H9 (cell line): ENCODE data around the gene SRPX. TPM values are rescaled to one million over a fixed set of nuclear protein-coding genes. Genes with fewer than 3 reads are reported as not detected.

Experiments used
- DNase-seq: peaks from one replicate; pipeline ENCODE4 v3.0.0-alpha.2; 2017
- H2AFZ ChIP-seq: one replicate; pipeline ENCODE4 v1.6.1; 2013; ENCODE audit warnings: mild to moderate bottlenecking, low read length, control low read depth, moderate library complexity
- H2AK5ac ChIP-seq: 2 replicates; pipeline ENCODE4 v1.6.1; 2013; ENCODE audit warnings: low read length, control low read depth, mixed read lengths; ENCODE audit not compliant: insufficient read length
- H2BK120ac ChIP-seq: one replicate; pipeline ENCODE4 v1.6.1; 2013; ENCODE audit warnings: low read depth, mild to moderate bottlenecking, low read length, control low read depth, inconsistent platforms; ENCODE audit not compliant: poor library complexity, severe bottlenecking
- H2BK12ac ChIP-seq: 2 replicates; pipeline ENCODE4 v1.6.1; 2013; ENCODE audit warnings: low read length, control low read depth, mixed read lengths, low read depth; ENCODE audit not compliant: insufficient read length
- H2BK15ac ChIP-seq: 2 replicates; pipeline ENCODE4 v1.6.1; 2013; ENCODE audit warnings: low read depth, low read length, control low read depth
- H2BK20ac ChIP-seq: one replicate; pipeline ENCODE4 v1.6.1; 2013; ENCODE audit warnings: low read depth, mild to moderate bottlenecking, low read length, control low read depth, inconsistent platforms; ENCODE audit not compliant: poor library complexity, severe bottlenecking
- H2BK5ac ChIP-seq: 2 replicates; pipeline ENCODE4 v1.6.1; 2013; ENCODE audit warnings: low read length, control low read depth, mixed read lengths; ENCODE audit not compliant: insufficient read length
- H3K14ac ChIP-seq: 2 replicates; pipeline ENCODE4 v1.6.1; 2013; ENCODE audit warnings: low read length, control low read depth; ENCODE audit not compliant: insufficient read depth
- H3K18ac ChIP-seq: 2 replicates; pipeline ENCODE4 v1.6.1; 2013; ENCODE audit warnings: low read depth, mild to moderate bottlenecking, mixed read lengths, low read length, control low read depth; ENCODE audit not compliant: insufficient read length
- H3K23ac ChIP-seq: 2 replicates; pipeline ENCODE4 v1.6.1; 2013; ENCODE audit warnings: low read length, control low read depth, mixed read lengths, low read depth; ENCODE audit not compliant: insufficient read length
- H3K23me2 ChIP-seq: 2 replicates; pipeline ENCODE4 v1.6.1; 2013; ENCODE audit warnings: low read depth, mild to moderate bottlenecking, mixed read lengths, low read length, control low read depth; ENCODE audit not compliant: insufficient read length, poor library complexity, severe bottlenecking
- H3K27ac ChIP-seq: 2 replicates; pipeline ENCODE4 v1.5.1; 2013; ENCODE audit warnings: low read length, control low read depth, mixed read lengths, low read depth; ENCODE audit not compliant: insufficient read length
- H3K27me3 ChIP-seq: 2 replicates; pipeline ENCODE4 v1.6.1; 2013; ENCODE audit warnings: low read length, control low read depth, inconsistent platforms; ENCODE audit not compliant: insufficient read depth
- H3K4ac ChIP-seq: 2 replicates; pipeline ENCODE4 v1.6.1; 2013; ENCODE audit warnings: low read depth, mild to moderate bottlenecking, control low read depth, inconsistent platforms, low read length, moderate library complexity
- H3K4me1 ChIP-seq: 2 replicates; pipeline ENCODE4 v1.6.1; 2013; ENCODE audit warnings: low read length, control low read depth, inconsistent platforms; ENCODE audit not compliant: insufficient read depth
- H3K4me2 ChIP-seq: 2 replicates; pipeline ENCODE4 v1.6.1; 2013; ENCODE audit warnings: low read length, control low read depth, mixed read lengths; ENCODE audit not compliant: insufficient read length, insufficient read depth
- H3K56ac ChIP-seq: 2 replicates; pipeline ENCODE4 v1.6.1; 2013; ENCODE audit warnings: low read depth, mild to moderate bottlenecking, mixed read lengths, low read length, control low read depth; ENCODE audit not compliant: insufficient read length
- H3K79me1 ChIP-seq: 2 replicates; pipeline ENCODE4 v1.6.1; 2013; ENCODE audit warnings: low read depth, mild to moderate bottlenecking, moderate library complexity, low read length, control low read depth, inconsistent platforms; ENCODE audit not compliant: insufficient read depth, poor library complexity, severe bottlenecking
- H3K79me2 ChIP-seq: 2 replicates; pipeline ENCODE4 v1.6.1; 2013; ENCODE audit warnings: low read length, control low read depth, inconsistent platforms; ENCODE audit not compliant: insufficient read depth
- H3K9ac ChIP-seq: 2 replicates; pipeline ENCODE4 v1.6.1; 2013; ENCODE audit warnings: low read length, control low read depth, mixed read lengths; ENCODE audit not compliant: insufficient read length; ENCODE audit errors: extremely low read depth
- H3K9me3 ChIP-seq: one replicate; pipeline ENCODE4 v1.6.1; 2013; ENCODE audit warnings: low read depth, low read length, inconsistent platforms; ENCODE audit not compliant: control insufficient read depth
- H3T11ph ChIP-seq: one replicate; pipeline ENCODE4 v1.6.1; 2013; ENCODE audit warnings: mild to moderate bottlenecking, low read length, control low read depth, inconsistent platforms
- H4K20me1 ChIP-seq: one replicate; pipeline ENCODE4 v1.6.1; 2013; ENCODE audit not compliant: control insufficient read depth, insufficient read length, insufficient read depth
- H4K5ac ChIP-seq: 2 replicates; pipeline ENCODE4 v1.6.1; 2013; ENCODE audit warnings: low read depth, mild to moderate bottlenecking, mixed read lengths, low read length, control low read depth; ENCODE audit not compliant: insufficient read length
- H4K8ac ChIP-seq: replicated peaks from 2 replicates; pipeline ENCODE4 v1.6.1; 2013; ENCODE audit warnings: low read length, control low read depth, mixed read lengths, low read depth; ENCODE audit not compliant: insufficient read length
- H4K91ac ChIP-seq: 2 replicates; pipeline ENCODE4 v1.6.1; 2013; ENCODE audit warnings: low read depth, mild to moderate bottlenecking, moderate library complexity, mixed read lengths, low read length, control low read depth; ENCODE audit not compliant: insufficient read length
- H3K27ac Mint-ChIP-seq, 3 experiments: 2 replicates in 2 of 3; 3 replicates in 1 of 3; pipeline ENCODE4 v1.8.0; 2020 to 2021; ENCODE audit warnings: mixed read lengths in 3 of 3, mild to moderate bottlenecking in 1 of 3, moderate library complexity in 1 of 3
- H3K27me3 Mint-ChIP-seq: 2 replicates; pipeline ENCODE4 v1.8.0; 2021; ENCODE audit warnings: low read depth, mild to moderate bottlenecking, moderate library complexity, mixed read lengths
- H3K36me3 Mint-ChIP-seq, 3 experiments: 2 replicates in 2 of 3; 3 replicates in 1 of 3; pipeline ENCODE4 v1.8.0; 2020 to 2021; ENCODE audit warnings: low read depth in 3 of 3, mixed read lengths in 3 of 3; ENCODE audit not compliant: insufficient read depth in 1 of 3
- H3K4me1 Mint-ChIP-seq, 2 experiments: 2 replicates each; pipeline ENCODE4 v1.8.0; 2020; ENCODE audit warnings: mixed read lengths in 2 of 2
- H3K4me3 Mint-ChIP-seq, 2 experiments: 2 replicates in 1 of 2; 3 replicates in 1 of 2; pipeline ENCODE4 v1.8.0; 2020 to 2021; ENCODE audit warnings: mild to moderate bottlenecking in 2 of 2, mixed read lengths in 2 of 2, moderate library complexity in 1 of 2
- H3K9me3 Mint-ChIP-seq, 2 experiments: 2 replicates in 1 of 2; 3 replicates in 1 of 2; pipeline ENCODE4 v1.8.0; 2020; ENCODE audit warnings: mild to moderate bottlenecking in 2 of 2, mixed read lengths in 2 of 2, moderate library complexity in 1 of 2
- CTCF ChIP-seq: fragments of 200-600 bp; sonication (generic); conservative IDR thresholded peaks from 3 replicates; pipeline ENCODE4 v1.8.0; 2021; ENCODE audit warnings: antibody characterized with exemption, mild to moderate bottlenecking
- WGBS: extraction: QIAGEN DNeasy Blood & Tissue Kit; methylation state at CpG from one replicate; pipeline ENCODE4 v1.1.7; 2013; ENCODE audit warnings: missing lambda C conversion rate, low lambda C conversion rate, mixed read lengths; ENCODE audit not compliant: insufficient read length; ENCODE audit errors: extremely low coverage; 5-methylcytosine and 5-hydroxymethylcytosine counted together
- total RNA-seq: library from RNA; stranded (reverse); gene quantifications from 2 replicates; pipeline ENCODE4 v1.2.1, GENCODE V29; 2021

The SRPX gene
- total RNA-seq, 1 experiment from 2014 or later: 2.8 TPM

DNA sequence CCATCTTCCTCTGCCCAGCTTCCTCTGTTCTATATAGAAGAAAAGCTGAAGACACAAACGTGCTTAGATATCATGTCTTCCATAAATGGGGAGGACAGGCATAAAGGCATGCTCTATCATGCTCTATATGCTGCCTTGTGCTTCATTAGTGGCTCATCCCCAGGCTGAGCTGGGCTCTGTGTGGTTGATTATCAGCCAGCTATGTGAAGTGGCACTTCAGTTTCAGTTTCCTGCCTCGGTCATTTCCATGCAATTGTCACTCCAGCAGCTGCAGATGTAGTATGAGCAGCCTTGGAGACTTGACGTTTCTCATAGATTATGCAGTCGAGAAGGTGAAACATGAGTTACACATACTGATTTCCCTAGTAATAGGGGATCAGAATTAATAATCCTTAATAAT is 108.1 kb downstream of the SRPX start:
- H2AK5ac ChIP-seq: no peak overlapping the region
- H3K4me1 ChIP-seq: no peaks in the 10 kb centered on the region
- H3K4me2 ChIP-seq: no peak overlapping the region
- Mint-ChIP-seq H3K4me3 (no peak overlapping the region), H3K36me3 (no peaks in the 10 kb centered on the region), H3K4me1 (no peaks in the 10 kb centered on the region), H3K27ac (no peak overlapping the region), H3K27me3 (no peaks in the 10 kb centered on the region), H3K9me3 (peaks cover 45 to 57% of the 10 kb centered on the region in 2 experiments)
- TF ChIP-seq CTCF: no peak
- WGBS: no CpG with 5 or more reads among the region's 4 CpGs
- no peak overlapping the region for H2BK120ac ChIP-seq
- H3K23me2 ChIP-seq: no peaks in the 10 kb centered on the region
- no peak overlapping the region for H3K56ac ChIP-seq
- no peak overlapping the region for H2BK15ac ChIP-seq
- H2BK20ac ChIP-seq: no peak overlapping the region
- no peaks in the 10 kb centered on the region for H3K27me3 ChIP-seq
- H3K79me1 ChIP-seq: no peaks in the 10 kb centered on the region
- no peak overlapping the region for H3K23ac ChIP-seq
- H4K5ac ChIP-seq: no peak overlapping the region
- DNase-seq: no peak
- no peak overlapping the region for H2BK12ac ChIP-seq
- no peak overlapping the region for H3K18ac ChIP-seq
- H3K4ac ChIP-seq: no peak overlapping the region
- H3T11ph ChIP-seq: no peak overlapping the region
- H2BK5ac ChIP-seq: no peak overlapping the region
- H2AFZ ChIP-seq: no peak overlapping the region
- H3K27ac ChIP-seq: no peak overlapping the region
- H3K9ac ChIP-seq: no peak overlapping the region
- no peaks in the 10 kb centered on the region for H3K9me3 ChIP-seq
- H4K8ac ChIP-seq: no peak overlapping the region
- no peak overlapping the region for H4K91ac ChIP-seq
- H3K79me2 ChIP-seq: no peaks in the 10 kb centered on the region
- H4K20me1 ChIP-seq: no peaks in the 10 kb centered on the region
- H3K14ac ChIP-seq: no peak overlapping the region
